ENCODE results near the gene RPL27A.

DNA sequence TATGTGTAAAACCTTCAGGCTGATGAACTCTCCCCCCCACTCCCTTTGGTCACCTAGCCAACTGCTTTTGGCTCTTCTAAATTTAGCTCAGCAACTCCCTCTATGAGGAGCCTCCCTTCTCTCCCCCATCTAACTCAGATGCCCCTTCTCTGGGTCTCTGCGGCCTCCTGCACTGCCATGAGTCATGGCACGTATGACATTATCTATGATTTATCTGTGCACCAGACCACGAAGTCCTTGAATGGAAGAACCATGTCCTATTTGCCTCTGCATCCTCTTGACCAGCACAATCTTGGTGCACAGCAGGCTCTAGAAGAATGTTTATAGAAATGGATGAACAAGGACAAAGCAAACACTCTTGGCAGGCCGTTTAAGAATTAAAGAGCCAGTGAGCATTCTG is 46.0 kb downstream of the RPL27A start:
- TF ChIP-seq MAFK (IDR thresholded peaks at IDR 0.05; ENCODE audit: low read depth, low read length) (no peak), ZNF274 (IDR thresholded peaks at IDR 0.05; ENCODE audit: borderline replicate concordance, extremely low read depth, low read length) (no peak), RBBP5 (IDR thresholded peaks at IDR 0.05; ENCODE audit: borderline replicate concordance, low read depth, low read length) (no peak), CREB1 (IDR thresholded peaks at IDR 0.05) (no peak), POLR2A (IDR thresholded peaks at IDR 0.05; ENCODE audit: control extremely low read depth in 1 of 2, low read depth in 2 of 2, low read length in 2 of 2) (no peak), GABPA (IDR thresholded peaks at IDR 0.05; ENCODE audit: borderline replicate concordance, insufficient read depth, low read length) (no peak), SIN3A (conservative IDR thresholded peaks at IDR 0.05 in 1 of 2, IDR thresholded peaks at IDR 0.05 in 1 of 2; ENCODE audit: low read depth in 1 of 2, low read length in 2 of 2) (no peak), POLR2AphosphoS5 (IDR thresholded peaks at IDR 0.05; ENCODE audit: low read depth, low read length) (no peak), EZH2 (IDR thresholded peaks at IDR 0.05; ENCODE audit: low read depth, low read length, severe bottlenecking) (no peak), SP1 (IDR thresholded peaks at IDR 0.05; ENCODE audit: low read depth, low read length) (no peak)
- TF ChIP-seq, protein P1, sequence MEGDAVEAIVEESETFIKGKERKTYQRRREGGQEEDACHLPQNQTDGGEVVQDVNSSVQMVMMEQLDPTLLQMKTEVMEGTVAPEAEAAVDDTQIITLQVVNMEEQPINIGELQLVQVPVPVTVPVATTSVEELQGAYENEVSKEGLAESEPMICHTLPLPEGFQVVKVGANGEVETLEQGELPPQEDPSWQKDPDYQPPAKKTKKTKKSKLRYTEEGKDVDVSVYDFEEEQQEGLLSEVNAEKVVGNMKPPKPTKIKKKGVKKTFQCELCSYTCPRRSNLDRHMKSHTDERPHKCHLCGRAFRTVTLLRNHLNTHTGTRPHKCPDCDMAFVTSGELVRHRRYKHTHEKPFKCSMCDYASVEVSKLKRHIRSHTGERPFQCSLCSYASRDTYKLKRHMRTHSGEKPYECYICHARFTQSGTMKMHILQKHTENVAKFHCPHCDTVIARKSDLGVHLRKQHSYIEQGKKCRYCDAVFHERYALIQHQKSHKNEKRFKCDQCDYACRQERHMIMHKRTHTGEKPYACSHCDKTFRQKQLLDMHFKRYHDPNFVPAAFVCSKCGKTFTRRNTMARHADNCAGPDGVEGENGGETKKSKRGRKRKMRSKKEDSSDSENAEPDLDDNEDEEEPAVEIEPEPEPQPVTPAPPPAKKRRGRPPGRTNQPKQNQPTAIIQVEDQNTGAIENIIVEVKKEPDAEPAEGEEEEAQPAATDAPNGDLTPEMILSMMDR (IDR thresholded peaks at IDR 0.05; ENCODE audit: control extremely low read depth in 1 of 3, insufficient read depth in 1 of 3, low read depth in 1 of 3, low read length in 3 of 3) = no peak

Data from H1 (cell line).